ENCODE measurements around the gene METTL15.
A peak's percentile ranks its signal among the peaks of the same experiment; 100 is the strongest.

The METTL15 gene

GRCh38 chr11:28106353-28107043 lies 1.7 kb upstream of the METTL15 start:
- no peaks in the 10 kb centered on the region for H3K27me3 Mint-ChIP-seq (ENCODE audit: low read depth, poor library complexity)
- H3K4me3 Mint-ChIP-seq = peak overlapping the region; percentile 99
- peaks cover 91% of the 10 kb centered on the region for H3K4me1 Mint-ChIP-seq
- H3K36me3 Mint-ChIP-seq (ENCODE audit: low read depth) = no peaks in the 10 kb centered on the region
- no peaks in the 10 kb centered on the region for H3K9me3 Mint-ChIP-seq
- DNase-seq = no peak
- H3K27ac Mint-ChIP-seq = peak overlapping the region; percentile 75
- TF ChIP-seq CTCF (IDR thresholded peaks at IDR 0.05) = no peak

- no peaks in the 10 kb centered on the region for H3K9me3 Mint-ChIP-seq
- peak overlapping the region; percentile 100 for H3K27ac Mint-ChIP-seq
- peaks cover 91% of the 10 kb centered on the region for H3K4me1 Mint-ChIP-seq
- peak; percentile 17 for DNase-seq
- H3K27me3 Mint-ChIP-seq (ENCODE audit: low read depth, poor library complexity) = no peaks in the 10 kb centered on the region
- TF ChIP-seq CTCF (IDR thresholded peaks at IDR 0.05) = no peak
- peak overlapping the region; percentile 99 for H3K4me3 Mint-ChIP-seq
- H3K36me3 Mint-ChIP-seq (ENCODE audit: low read depth) = peaks cover 4% of the 10 kb centered on the region
Observed at GRCh38 chr11:28107191-28107749, 918 bp upstream of the METTL15 start.

GRCh38 chr11:28108958-28109357 lies 770 bp downstream of the METTL15 start:
- no peak for TF ChIP-seq CTCF (IDR thresholded peaks at IDR 0.05)
- no peak for DNase-seq
- peaks cover 78% of the 10 kb centered on the region for H3K4me1 Mint-ChIP-seq
- peak overlapping the region; percentile 100 for H3K27ac Mint-ChIP-seq
- H3K27me3 Mint-ChIP-seq (ENCODE audit: low read depth, poor library complexity) = no peaks in the 10 kb centered on the region
- peaks cover 12% of the 10 kb centered on the region for H3K36me3 Mint-ChIP-seq (ENCODE audit: low read depth)
- no peaks in the 10 kb centered on the region for H3K9me3 Mint-ChIP-seq
- H3K4me3 Mint-ChIP-seq = peak overlapping the region; percentile 99

- peak; percentile 54 for DNase-seq
- TF ChIP-seq CTCF (IDR thresholded peaks at IDR 0.05) = no peak
- peak overlapping the region; percentile 99 for H3K4me3 Mint-ChIP-seq
- no peaks in the 10 kb centered on the region for H3K27me3 Mint-ChIP-seq (ENCODE audit: low read depth, poor library complexity)
- no peaks in the 10 kb centered on the region for H3K9me3 Mint-ChIP-seq
- peak overlapping the region; percentile 98 for H3K27ac Mint-ChIP-seq
- peaks cover 26% of the 10 kb centered on the region for H3K36me3 Mint-ChIP-seq (ENCODE audit: low read depth)
- peaks cover 65% of the 10 kb centered on the region for H3K4me1 Mint-ChIP-seq
Observed at GRCh38 chr11:28110108-28110820, 2.1 kb downstream of the METTL15 start.

GRCh38 chr11:28110821-28111200 lies 2.6 kb downstream of the METTL15 start:
- Mint-ChIP-seq H3K4me3 (peak overlapping the region; percentile 99), H3K27me3 (ENCODE audit: low read depth, poor library complexity) (no peaks in the 10 kb centered on the region), H3K36me3 (ENCODE audit: low read depth) (peaks cover 27% of the 10 kb centered on the region), H3K9me3 (no peaks in the 10 kb centered on the region), H3K27ac (peak overlapping the region; percentile 98), H3K4me1 (peaks cover 60% of the 10 kb centered on the region)
- no peak for DNase-seq
- no peak for TF ChIP-seq CTCF (IDR thresholded peaks at IDR 0.05)

Measured in nephron progenitor cell (in vitro differentiated cells).